HEK293 (cell line): Measurements from ENCODE around the gene CPE.

Experiments used
- KLF10 ChIP-seq: fragments of 450-650 bp; IDR thresholded peaks from 2 replicates; pipeline ENCODE4 v1.5.1; 2018; ENCODE audit warnings: missing biosample characterization, mild to moderate bottlenecking, missing genetic modification characterization
- MYNN ChIP-seq: fragments of 450-650 bp; formaldehyde crosslinking; IDR thresholded peaks from 2 replicates; pipeline ENCODE4 v1.5.1; 2016; ENCODE audit warnings: missing biosample characterization, missing genetic modification characterization, borderline replicate concordance
- PATZ1 ChIP-seq: fragments of 450-650 bp; formaldehyde crosslinking; IDR thresholded peaks from 2 replicates; pipeline ENCODE4 v1.5.1; 2016; ENCODE audit warnings: missing biosample characterization, missing genetic modification characterization
- PRDM6 ChIP-seq: fragments of 450-650 bp; formaldehyde crosslinking; IDR thresholded peaks from 2 replicates; pipeline ENCODE4 v1.5.1; 2017; ENCODE audit warnings: missing biosample characterization, missing genetic modification characterization
- TCF7L2 ChIP-seq: IDR thresholded peaks from 2 replicates; pipeline ENCODE4 v1.6.1; 2011; ENCODE audit warnings: low read depth, mild to moderate bottlenecking, inconsistent platforms, low read length, moderate library complexity, borderline replicate concordance
- YY1 ChIP-seq: fragments of 450-650 bp; formaldehyde crosslinking; IDR thresholded peaks from 2 replicates; pipeline ENCODE4 v1.5.1; 2018; ENCODE audit warnings: missing biosample characterization, missing genetic modification characterization
- ZFP37 ChIP-seq: fragments of 450-650 bp; formaldehyde crosslinking; IDR thresholded peaks from 2 replicates; pipeline ENCODE4 v1.5.1; 2016; ENCODE audit warnings: missing biosample characterization, missing genetic modification characterization
- ZNF140 ChIP-seq: fragments of 450-650 bp; formaldehyde crosslinking; IDR thresholded peaks from 2 replicates; pipeline ENCODE4 v1.5.1; 2016; ENCODE audit warnings: missing biosample characterization, missing genetic modification characterization
- ZNF19 ChIP-seq: fragments of 450-650 bp; formaldehyde crosslinking; IDR thresholded peaks from 2 replicates; pipeline ENCODE4; 2016; ENCODE audit warnings: missing biosample characterization, missing genetic modification characterization, low read depth
- ZNF624 ChIP-seq: fragments of 450-650 bp; formaldehyde crosslinking; IDR thresholded peaks from 2 replicates; pipeline ENCODE4 v1.5.1; 2017; ENCODE audit warnings: missing biosample characterization, missing genetic modification characterization
- ZNF747 ChIP-seq: fragments of 450-650 bp; formaldehyde crosslinking; IDR thresholded peaks from 2 replicates; pipeline ENCODE4 v1.5.1; 2016; ENCODE audit warnings: missing biosample characterization, missing genetic modification characterization
- ZSCAN16 ChIP-seq: fragments of 450-650 bp; formaldehyde crosslinking; IDR thresholded peaks from 2 replicates; pipeline ENCODE4 v1.5.1; 2016; ENCODE audit warnings: missing biosample characterization, missing genetic modification characterization
- TF ChIP-seq, protein P1 (sequence below): fragments of 450-650 bp; formaldehyde crosslinking; IDR thresholded peaks from 2 replicates; pipeline ENCODE4 v1.5.1; 2016; ENCODE audit warnings: missing biosample characterization, missing genetic modification characterization
- TF ChIP-seq, protein P2 (sequence below): sonication (generic); formaldehyde crosslinking; IDR thresholded peaks from 2 replicates; pipeline ENCODE4 v1.8.1; 2022; ENCODE audit warnings: mild to moderate bottlenecking, moderate library complexity, missing genetic modification reagents

DNA sequence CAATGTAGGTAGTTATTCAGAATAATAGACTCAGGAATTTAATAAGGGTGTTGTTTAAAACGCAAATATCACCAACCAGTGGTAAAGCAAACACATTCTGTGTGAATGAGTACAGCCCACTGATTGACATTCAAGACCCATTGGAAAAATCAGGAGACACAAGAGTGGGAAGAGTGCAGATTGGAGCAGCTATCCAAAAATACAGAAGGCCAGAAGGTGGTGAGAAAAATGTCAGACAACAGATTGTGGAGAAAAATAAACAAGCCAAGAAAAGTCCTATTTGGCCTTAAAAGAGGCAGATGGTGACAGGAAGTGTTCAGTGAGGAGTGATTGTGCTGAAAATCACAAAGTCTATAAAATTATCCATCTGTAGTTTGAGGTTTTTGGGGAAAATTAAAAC is 39.3 kb downstream of the CPE start:
- TF ChIP-seq MYNN (no peak), ZNF140 (no peak), TCF7L2 (no peak), ZFP37 (tag by site-specific recombination) (no peak), PATZ1 (tag by site-specific recombination) (no peak), ZNF624 (tag by site-specific recombination) (no peak), ZNF747 (tag by site-specific recombination) (no peak), PRDM6 (no peak), ZSCAN16 (tag by site-specific recombination) (no peak), YY1 (tag by site-specific recombination) (no peak), KLF10 (no peak), ZNF19 (tag by site-specific recombination) (no peak)
- TF ChIP-seq, protein P1, sequence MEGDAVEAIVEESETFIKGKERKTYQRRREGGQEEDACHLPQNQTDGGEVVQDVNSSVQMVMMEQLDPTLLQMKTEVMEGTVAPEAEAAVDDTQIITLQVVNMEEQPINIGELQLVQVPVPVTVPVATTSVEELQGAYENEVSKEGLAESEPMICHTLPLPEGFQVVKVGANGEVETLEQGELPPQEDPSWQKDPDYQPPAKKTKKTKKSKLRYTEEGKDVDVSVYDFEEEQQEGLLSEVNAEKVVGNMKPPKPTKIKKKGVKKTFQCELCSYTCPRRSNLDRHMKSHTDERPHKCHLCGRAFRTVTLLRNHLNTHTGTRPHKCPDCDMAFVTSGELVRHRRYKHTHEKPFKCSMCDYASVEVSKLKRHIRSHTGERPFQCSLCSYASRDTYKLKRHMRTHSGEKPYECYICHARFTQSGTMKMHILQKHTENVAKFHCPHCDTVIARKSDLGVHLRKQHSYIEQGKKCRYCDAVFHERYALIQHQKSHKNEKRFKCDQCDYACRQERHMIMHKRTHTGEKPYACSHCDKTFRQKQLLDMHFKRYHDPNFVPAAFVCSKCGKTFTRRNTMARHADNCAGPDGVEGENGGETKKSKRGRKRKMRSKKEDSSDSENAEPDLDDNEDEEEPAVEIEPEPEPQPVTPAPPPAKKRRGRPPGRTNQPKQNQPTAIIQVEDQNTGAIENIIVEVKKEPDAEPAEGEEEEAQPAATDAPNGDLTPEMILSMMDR (tag by site-specific recombination) = no peak
- TF ChIP-seq, protein P2, sequence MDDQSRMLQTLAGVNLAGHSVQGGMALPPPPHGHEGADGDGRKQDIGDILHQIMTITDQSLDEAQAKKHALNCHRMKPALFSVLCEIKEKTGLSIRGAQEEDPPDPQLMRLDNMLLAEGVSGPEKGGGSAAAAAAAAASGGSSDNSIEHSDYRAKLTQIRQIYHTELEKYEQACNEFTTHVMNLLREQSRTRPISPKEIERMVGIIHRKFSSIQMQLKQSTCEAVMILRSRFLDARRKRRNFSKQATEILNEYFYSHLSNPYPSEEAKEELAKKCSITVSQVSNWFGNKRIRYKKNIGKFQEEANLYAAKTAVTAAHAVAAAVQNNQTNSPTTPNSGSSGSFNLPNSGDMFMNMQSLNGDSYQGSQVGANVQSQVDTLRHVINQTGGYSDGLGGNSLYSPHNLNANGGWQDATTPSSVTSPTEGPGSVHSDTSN (CRISPR knock-in tag) = no peak
